ENCODE data around the gene PDE4D.

DNA sequence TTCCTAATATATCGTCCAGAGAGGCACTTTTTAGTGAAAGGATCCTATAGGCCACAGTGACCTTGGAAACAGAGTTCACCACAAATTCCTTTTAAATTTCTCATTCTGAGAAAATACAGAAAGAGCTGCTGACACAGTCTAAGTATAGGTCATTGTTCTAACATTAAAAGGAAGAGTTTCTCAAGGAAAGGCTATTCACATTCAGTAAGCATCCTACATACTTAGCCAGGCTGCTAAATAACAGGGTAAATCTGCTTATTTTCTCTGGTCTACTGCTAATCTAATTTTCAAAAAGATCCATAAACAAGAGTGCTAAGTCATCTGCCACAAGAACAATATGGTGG lies 313.7 kb downstream of the PDE4D start:
- TF ChIP-seq, protein P1, sequence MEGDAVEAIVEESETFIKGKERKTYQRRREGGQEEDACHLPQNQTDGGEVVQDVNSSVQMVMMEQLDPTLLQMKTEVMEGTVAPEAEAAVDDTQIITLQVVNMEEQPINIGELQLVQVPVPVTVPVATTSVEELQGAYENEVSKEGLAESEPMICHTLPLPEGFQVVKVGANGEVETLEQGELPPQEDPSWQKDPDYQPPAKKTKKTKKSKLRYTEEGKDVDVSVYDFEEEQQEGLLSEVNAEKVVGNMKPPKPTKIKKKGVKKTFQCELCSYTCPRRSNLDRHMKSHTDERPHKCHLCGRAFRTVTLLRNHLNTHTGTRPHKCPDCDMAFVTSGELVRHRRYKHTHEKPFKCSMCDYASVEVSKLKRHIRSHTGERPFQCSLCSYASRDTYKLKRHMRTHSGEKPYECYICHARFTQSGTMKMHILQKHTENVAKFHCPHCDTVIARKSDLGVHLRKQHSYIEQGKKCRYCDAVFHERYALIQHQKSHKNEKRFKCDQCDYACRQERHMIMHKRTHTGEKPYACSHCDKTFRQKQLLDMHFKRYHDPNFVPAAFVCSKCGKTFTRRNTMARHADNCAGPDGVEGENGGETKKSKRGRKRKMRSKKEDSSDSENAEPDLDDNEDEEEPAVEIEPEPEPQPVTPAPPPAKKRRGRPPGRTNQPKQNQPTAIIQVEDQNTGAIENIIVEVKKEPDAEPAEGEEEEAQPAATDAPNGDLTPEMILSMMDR (IDR thresholded peaks at IDR 0.05): no peak
- no peak for TF ChIP-seq SIN3A (IDR thresholded peaks at IDR 0.05; ENCODE audit: borderline replicate concordance, insufficient read depth, low read depth, low read length)
